Epithelial cell of esophagus (primary cell): ENCODE data around the gene TRHDE.

Experiments
- DNase-seq: peaks from one replicate; pipeline ENCODE4 v3.0.0; 2010; ENCODE audit warnings: low read depth
- H3K4me3 ChIP-seq: 2 replicates; pipeline ENCODE4 v1.5.1; 2011; ENCODE audit warnings: mild to moderate bottlenecking, low read length, control low read depth
- TF ChIP-seq, protein P1 (sequence below): IDR thresholded peaks from 2 replicates; pipeline ENCODE4 v1.5.1; 2011; ENCODE audit warnings: low read depth, mild to moderate bottlenecking, low read length, control low read depth, inconsistent platforms; ENCODE audit not compliant: insufficient read depth; ENCODE audit errors: missing control alignments

Gene TRHDE

DNA sequence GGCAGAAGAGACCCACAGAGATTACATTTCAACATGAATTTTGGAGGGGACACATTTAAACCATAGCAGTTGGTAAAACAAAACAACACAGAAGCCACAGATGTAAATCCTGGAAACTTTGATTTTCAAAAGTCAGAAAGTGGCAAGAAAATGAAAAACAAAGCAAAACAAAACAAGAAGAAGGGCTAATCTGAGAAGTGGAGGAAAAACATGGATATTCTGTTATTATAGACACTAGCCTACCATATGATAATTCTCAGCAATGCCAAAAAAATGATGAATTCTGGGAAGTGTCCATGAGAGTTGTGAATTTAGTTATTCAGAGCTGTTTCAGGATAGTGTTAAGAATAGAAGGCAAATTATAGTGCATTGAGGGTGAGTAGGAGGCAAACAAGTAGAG, 192.3 kb downstream of the TRHDE start:
- TF ChIP-seq, protein P1, sequence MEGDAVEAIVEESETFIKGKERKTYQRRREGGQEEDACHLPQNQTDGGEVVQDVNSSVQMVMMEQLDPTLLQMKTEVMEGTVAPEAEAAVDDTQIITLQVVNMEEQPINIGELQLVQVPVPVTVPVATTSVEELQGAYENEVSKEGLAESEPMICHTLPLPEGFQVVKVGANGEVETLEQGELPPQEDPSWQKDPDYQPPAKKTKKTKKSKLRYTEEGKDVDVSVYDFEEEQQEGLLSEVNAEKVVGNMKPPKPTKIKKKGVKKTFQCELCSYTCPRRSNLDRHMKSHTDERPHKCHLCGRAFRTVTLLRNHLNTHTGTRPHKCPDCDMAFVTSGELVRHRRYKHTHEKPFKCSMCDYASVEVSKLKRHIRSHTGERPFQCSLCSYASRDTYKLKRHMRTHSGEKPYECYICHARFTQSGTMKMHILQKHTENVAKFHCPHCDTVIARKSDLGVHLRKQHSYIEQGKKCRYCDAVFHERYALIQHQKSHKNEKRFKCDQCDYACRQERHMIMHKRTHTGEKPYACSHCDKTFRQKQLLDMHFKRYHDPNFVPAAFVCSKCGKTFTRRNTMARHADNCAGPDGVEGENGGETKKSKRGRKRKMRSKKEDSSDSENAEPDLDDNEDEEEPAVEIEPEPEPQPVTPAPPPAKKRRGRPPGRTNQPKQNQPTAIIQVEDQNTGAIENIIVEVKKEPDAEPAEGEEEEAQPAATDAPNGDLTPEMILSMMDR: no peak
- no peak for DNase-seq

DNA sequence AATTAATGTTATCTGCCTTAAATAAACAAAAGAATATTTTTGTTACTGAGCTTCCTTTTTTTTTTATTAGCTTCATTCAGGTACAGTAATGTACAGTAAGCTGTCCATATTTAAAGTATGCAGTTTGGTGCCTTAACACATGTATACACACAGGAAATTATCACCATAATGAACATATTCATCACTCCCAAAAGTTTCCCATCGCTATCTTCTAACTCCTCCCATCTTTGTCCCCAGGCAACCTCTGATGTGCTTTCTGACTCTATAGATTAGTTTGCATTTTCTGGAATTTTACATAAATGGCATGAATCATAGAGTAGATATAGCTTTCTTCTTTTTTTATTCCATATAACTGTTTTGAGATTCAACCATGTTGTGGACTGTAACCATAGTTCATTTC, 193.0 kb downstream of the TRHDE start:
- no peak overlapping the region for H3K4me3 ChIP-seq
- TF ChIP-seq, protein P1: no peak
- DNase-seq: no peak

More for the DNA sequence above, 192.3 kb downstream of the TRHDE start:
- no peak overlapping the region for H3K4me3 ChIP-seq

DNA sequence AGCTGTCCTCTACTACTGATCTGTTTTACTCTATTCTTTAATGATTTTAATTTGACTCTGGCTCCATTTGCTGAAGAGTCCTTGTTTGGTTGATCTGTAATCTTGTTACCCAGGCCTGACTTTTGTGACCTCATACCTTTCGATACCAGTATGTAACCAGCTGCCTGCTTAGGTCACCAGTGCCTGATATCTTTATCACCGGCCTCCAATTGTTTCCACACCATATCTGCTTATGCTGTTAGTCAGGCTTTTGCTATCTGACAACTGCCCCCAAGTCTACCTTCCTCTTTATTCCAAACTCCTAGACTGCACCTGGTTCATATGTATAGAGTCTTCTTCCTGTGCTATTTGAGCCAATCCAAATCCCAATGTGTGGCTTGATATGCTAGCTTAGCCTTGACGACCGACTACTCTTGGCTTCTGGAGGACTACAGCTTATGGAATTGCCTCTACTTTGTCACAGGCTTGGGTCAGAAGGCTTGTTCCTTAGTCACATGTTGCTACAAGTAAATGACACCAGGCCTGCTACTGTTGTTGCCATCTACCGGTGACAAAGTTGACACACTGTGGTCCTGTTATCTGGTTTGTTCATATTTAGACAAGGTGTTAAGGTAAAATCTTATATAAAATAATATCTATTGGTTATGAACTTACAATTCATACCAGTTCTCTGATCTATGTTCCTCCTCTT, 193.9 kb downstream of the TRHDE start:
- H3K4me3 ChIP-seq: no peak overlapping the region
- TF ChIP-seq, protein P1: no peak

DNA sequence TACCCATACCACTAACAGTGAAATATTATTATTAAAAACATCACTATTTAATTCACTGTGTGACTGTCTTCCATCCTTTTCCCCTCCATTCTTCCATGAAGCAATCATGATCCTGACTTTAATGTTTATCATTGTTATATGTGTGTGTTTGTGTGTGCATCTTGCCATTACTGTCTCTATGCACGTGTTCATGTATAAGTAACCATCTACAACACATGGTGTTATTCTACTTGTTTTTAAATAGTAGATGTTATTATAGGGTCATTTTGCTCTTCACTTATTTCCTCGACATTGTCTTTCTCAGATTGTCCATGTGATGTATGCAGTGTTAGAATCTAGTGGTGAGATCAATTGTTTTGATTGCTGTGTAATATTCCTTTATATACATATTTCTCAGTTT, 195.8 kb downstream of the TRHDE start:
- TF ChIP-seq, protein P1: no peak
- DNase-seq: no peak

More for the DNA sequence above, 193.9 kb downstream of the TRHDE start:
- no peak for DNase-seq

DNA sequence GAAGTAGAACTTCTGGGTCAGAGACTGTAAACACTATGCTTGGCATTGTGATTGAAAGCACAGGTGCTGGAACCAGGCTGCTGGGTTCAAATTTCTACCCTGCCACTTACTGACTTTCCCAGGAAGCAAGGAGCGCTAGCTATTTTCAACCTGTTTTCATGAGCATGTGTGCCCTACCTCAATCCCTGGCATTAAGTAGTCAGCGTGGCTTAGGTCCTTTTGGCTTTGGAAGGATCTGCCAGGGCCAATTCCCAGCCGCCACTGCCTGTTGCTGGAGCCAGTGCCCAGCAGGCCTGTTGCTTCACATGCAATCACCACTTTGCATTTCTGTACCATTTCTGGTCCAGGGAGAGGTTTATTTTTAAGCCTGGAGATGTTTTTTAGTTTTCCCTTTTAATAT, 196.3 kb downstream of the TRHDE start:
- TF ChIP-seq, protein P1: no peak
- DNase-seq: no peak
- H3K4me3 ChIP-seq: no peak overlapping the region

More for the DNA sequence above, 195.8 kb downstream of the TRHDE start:
- H3K4me3 ChIP-seq: no peak overlapping the region

DNA sequence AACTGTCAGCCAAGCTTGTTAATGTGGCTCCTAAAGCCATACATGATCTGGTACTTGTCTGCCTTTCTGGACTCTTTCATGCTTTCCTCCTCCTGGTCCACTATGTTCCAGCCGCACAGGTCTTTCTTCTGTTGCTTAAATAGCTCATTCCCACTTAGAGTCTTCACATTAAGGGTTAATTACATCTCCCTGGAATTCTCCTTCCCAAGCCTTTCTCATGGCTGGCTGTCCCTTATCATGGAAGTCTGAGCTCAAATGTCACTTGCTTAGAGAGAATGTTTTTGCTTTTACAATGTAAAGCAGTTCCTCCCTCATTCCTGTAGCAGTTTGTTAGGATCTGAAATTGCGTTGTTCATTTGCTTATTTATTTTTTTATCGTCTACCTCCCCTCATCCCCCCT, 199.6 kb downstream of the TRHDE start:
- no peak for DNase-seq
- TF ChIP-seq, protein P1: no peak
- H3K4me3 ChIP-seq: no peak overlapping the region

DNA sequence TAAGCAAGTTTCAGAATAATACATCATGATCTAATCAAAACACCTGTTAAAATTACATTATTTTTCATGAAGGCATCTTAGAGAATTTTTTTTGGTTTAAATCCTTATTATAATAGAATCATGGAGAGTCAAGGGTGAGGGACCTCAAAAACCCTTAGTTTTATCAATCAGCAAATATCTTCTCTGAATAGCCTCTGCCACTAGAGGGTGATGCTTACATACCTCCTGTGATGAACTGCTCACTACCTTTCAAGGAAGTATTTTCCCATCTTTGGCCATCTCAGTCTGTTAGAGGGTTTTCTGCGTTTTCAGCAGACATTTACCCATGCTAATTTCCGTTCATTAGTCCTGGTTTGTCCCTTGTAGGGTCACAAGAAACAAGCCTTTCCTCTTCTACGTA, 200.2 kb downstream of the TRHDE start:
- DNase-seq: no peak
- no peak overlapping the region for H3K4me3 ChIP-seq
- TF ChIP-seq, protein P1: no peak
